RWPE2 (cell line): ENCODE results near the gene TBR1.

Source experiments
- ATAC-seq: fragments of 200-7000 bp; cut with Tn5 transposase; 3 replicates; pipeline ENCODE4 v1.9.1; 2021; ENCODE audit warnings: low read depth
- DNase-seq: peaks from one replicate; pipeline ENCODE4 v3.0.0-alpha.2; 2020; ENCODE audit warnings: low spot score
- H3K27ac ChIP-seq: fragments of 450-650 bp; 2 replicates; pipeline ENCODE4 v1.5.1; 2017; ENCODE audit warnings: mild to moderate bottlenecking; ENCODE audit not compliant: poor library complexity, severe bottlenecking
- H3K27me3 ChIP-seq: fragments of 250-450 bp; sonication (Bioruptor Pico); 2 replicates; pipeline ENCODE4 v1.5.1; 2021; ENCODE audit warnings: mild to moderate bottlenecking, moderate library complexity; ENCODE audit not compliant: insufficient read depth, poor library complexity, severe bottlenecking
- H3K36me3 ChIP-seq: fragments of 250-450 bp; sonication (Bioruptor Pico); 2 replicates; pipeline ENCODE4 v1.5.1; 2020; ENCODE audit warnings: low read depth, mild to moderate bottlenecking, moderate library complexity
- H3K4me1 ChIP-seq: fragments of 250-450 bp; sonication (Bioruptor Pico); 2 replicates; pipeline ENCODE4 v1.5.1; 2021; ENCODE audit warnings: mild to moderate bottlenecking, moderate library complexity; ENCODE audit not compliant: insufficient read depth, poor library complexity, severe bottlenecking
- H3K4me3 ChIP-seq: fragments of 250-450 bp; sonication (Bioruptor Pico); 2 replicates; pipeline ENCODE4 v1.5.1; 2021; ENCODE audit warnings: mild to moderate bottlenecking, moderate library complexity; ENCODE audit not compliant: severe bottlenecking
- H3K9me3 ChIP-seq: fragments of 250-450 bp; sonication (Bioruptor Pico); 2 replicates; pipeline ENCODE4 v1.5.1; 2021; ENCODE audit warnings: mild to moderate bottlenecking, moderate library complexity; ENCODE audit not compliant: severe bottlenecking
- TF ChIP-seq, protein P1 (sequence below): fragments of 450-650 bp; IDR thresholded peaks from one replicate; pipeline ENCODE4 v1.5.1; 2017; ENCODE audit warnings: mild to moderate bottlenecking, moderate library complexity; ENCODE audit not compliant: poor library complexity, severe bottlenecking

TBR1 gene

DNA sequence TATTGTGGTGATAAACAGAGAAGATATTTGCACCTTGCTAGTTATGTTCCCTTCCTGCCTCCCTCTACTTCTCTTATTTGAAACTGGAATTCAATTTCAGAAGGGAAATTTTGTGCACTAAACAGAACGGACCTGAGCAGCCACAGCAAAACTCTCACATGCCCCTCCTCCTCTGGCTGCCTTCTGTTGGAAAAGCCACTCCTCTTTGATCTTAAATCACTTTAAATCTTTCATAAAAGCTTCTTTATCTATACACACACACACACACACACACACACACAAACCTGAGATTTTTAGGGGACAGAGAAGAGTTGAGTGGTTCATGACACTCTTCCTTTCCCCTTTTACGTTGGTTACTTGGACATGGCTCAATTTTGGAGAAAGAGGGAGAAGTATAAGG is 5.6 kb downstream of the TBR1 start:
- H3K27ac ChIP-seq, result no peak overlapping the region
- H3K36me3 ChIP-seq, result no peaks in the 10 kb centered on the region
- H3K4me1 ChIP-seq, result no peaks in the 10 kb centered on the region
- ATAC-seq (no peak), DNase-seq (no peak)
- TF ChIP-seq, protein P1, sequence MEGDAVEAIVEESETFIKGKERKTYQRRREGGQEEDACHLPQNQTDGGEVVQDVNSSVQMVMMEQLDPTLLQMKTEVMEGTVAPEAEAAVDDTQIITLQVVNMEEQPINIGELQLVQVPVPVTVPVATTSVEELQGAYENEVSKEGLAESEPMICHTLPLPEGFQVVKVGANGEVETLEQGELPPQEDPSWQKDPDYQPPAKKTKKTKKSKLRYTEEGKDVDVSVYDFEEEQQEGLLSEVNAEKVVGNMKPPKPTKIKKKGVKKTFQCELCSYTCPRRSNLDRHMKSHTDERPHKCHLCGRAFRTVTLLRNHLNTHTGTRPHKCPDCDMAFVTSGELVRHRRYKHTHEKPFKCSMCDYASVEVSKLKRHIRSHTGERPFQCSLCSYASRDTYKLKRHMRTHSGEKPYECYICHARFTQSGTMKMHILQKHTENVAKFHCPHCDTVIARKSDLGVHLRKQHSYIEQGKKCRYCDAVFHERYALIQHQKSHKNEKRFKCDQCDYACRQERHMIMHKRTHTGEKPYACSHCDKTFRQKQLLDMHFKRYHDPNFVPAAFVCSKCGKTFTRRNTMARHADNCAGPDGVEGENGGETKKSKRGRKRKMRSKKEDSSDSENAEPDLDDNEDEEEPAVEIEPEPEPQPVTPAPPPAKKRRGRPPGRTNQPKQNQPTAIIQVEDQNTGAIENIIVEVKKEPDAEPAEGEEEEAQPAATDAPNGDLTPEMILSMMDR, result no peak
- no peak overlapping the region for H3K4me3 ChIP-seq
- H3K9me3 ChIP-seq, result no peaks in the 10 kb centered on the region
- peaks cover 100% of the 10 kb centered on the region for H3K27me3 ChIP-seq

DNA sequence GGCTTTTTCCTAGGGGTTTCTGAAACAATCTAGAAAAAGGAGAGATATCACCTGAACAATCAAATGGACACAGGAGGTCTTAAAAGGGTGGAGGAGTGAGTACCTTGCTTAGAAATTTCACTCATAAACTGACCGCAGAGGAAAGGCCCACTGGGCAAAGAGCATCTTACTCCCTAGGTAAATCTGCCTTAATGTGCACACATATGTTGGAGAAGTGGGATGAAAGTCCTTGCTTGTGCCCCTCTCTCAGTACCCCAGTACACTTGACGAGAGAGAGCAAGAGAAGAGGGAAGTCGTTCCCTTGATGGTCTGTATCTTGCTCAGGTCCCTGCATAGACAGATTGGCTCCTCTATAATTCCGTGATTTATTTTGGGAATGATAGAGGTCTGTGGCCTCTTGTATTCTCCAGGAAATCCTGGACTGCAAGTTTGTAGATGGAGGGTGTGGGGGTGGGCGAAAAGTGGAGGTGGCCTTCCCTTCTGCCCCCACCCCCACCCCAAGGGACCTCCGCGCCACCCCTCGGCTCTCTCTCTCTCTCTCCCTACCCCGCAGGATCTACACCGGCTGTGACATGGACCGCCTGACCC is 6.8 kb downstream of the TBR1 start:
- ATAC-seq, result no peak
- Histone ChIP-seq H3K4me1 (no peaks in the 10 kb centered on the region), H3K36me3 (no peaks in the 10 kb centered on the region), H3K27me3 (peaks cover 99% of the 10 kb centered on the region), H3K9me3 (no peaks in the 10 kb centered on the region), H3K4me3 (no peak overlapping the region), H3K27ac (no peak overlapping the region)
- TF ChIP-seq, protein P1, result no peak
- DNase-seq, result no peak

DNA sequence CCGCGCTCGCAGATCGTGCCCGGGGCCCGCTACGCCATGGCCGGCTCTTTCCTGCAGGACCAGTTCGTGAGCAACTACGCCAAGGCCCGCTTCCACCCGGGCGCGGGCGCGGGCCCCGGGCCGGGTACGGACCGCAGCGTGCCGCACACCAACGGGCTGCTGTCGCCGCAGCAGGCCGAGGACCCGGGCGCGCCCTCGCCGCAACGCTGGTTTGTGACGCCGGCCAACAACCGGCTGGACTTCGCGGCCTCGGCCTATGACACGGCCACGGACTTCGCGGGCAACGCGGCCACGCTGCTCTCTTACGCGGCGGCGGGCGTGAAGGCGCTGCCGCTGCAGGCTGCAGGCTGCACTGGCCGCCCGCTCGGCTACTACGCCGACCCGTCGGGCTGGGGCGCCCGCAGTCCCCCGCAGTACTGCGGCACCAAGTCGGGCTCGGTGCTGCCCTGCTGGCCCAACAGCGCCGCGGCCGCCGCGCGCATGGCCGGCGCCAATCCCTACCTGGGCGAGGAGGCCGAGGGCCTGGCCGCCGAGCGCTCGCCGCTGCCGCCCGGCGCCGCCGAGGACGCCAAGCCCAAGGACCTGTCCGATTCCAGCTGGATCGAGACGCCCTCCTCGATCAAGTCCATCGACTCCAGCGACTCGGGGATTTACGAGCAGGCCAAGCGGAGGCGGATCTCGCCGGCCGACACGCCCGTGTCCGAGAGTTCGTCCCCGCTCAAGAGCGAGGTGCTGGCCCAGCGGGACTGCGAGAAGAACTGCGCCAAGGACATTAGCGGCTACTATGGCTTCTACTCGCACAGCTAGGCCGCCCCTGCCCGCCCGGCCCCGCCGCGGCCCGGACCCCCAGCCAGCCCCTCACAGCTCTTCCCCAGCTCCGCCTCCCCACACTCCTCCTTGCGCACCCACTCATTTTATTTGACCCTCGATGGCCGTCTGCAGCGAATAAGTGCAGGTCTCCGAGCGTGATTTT is 7.6 kb downstream of the TBR1 start:
- peaks cover 99% of the 10 kb centered on the region for H3K27me3 ChIP-seq

DNA sequence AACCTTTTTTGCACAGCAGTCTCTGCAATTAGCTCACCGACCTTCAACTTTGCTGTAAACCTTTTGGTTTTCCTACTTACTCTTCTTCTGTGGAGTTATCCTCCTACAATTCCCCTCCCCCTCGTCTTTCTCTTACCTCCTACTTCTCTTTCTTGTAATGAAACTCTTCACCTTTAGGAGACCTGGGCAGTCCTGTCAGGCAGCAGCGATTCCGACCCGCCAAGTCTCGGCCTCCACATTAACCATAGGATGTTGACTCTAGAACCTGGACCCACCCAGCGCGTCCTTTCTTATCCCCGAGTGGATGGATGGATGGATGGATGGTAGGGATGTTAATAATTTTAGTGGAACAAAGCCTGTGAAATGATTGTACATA is 8.3 kb downstream of the TBR1 start:
- TF ChIP-seq, protein P1, result no peak
- no peak overlapping the region for H3K27ac ChIP-seq
- H3K27me3 ChIP-seq, result peaks cover 99% of the 10 kb centered on the region
- DNase-seq (no peak), ATAC-seq (no peak)
- H3K4me3 ChIP-seq, result no peak overlapping the region
- no peaks in the 10 kb centered on the region for H3K4me1 ChIP-seq
- no peaks in the 10 kb centered on the region for H3K9me3 ChIP-seq
- no peaks in the 10 kb centered on the region for H3K36me3 ChIP-seq

More for the DNA sequence above, 7.6 kb downstream of the TBR1 start:
- TF ChIP-seq, protein P1, result no peak
- Histone ChIP-seq H3K36me3 (no peaks in the 10 kb centered on the region), H3K4me1 (no peaks in the 10 kb centered on the region), H3K4me3 (peak overlapping the region; percentile 11), H3K27ac (no peak overlapping the region), H3K9me3 (no peaks in the 10 kb centered on the region)
- DNase-seq (no peak), ATAC-seq (peak; percentile 65)
